Fibroblast of the aortic adventitia (primary cell): ENCODE measurements around the gene TCF23. TPM values are rescaled to one million over a fixed set of nuclear protein-coding genes. Genes with fewer than 3 reads are reported as not detected.
"Not testable (repeated sequence)": the region's sequence is repeated elsewhere in the genome, so short reads cannot be mapped to it uniquely, and the experiment has no call there.

ENCODE experiments used
- DNase-seq: peaks from one replicate; pipeline ENCODE4 v3.0.0-alpha.2; 2010; ENCODE audit warnings: low read depth
- H3K4me3 ChIP-seq: 2 replicates; pipeline ENCODE4 v1.5.1; 2011; ENCODE audit warnings: low read depth, mild to moderate bottlenecking, control low read depth, low read length, moderate library complexity
- CTCF ChIP-seq: IDR thresholded peaks from 2 replicates; pipeline ENCODE4 v1.5.1; 2011; ENCODE audit warnings: mild to moderate bottlenecking, low read length, control low read depth, inconsistent platforms; ENCODE audit not compliant: insufficient read depth
- total RNA-seq: library from RNA; depleted of rRNA; stranded (reverse); fragments of >200 nt; gene quantifications from 2 replicates; pipeline ENCODE4 v1.2.3, GENCODE V29; 2012; ENCODE audit warnings: low replicate concordance

TCF23 gene
- total RNA-seq, 1 donor: not detected

- peak; percentile 79 for TF ChIP-seq CTCF
- DNase-seq: peak; percentile 81
- H3K4me3 ChIP-seq: no peak overlapping the region
Observed at GRCh38 chr2:27191070-27191829, 42.4 kb downstream of the TCF23 start.

GRCh38 chr2:27194538-27195354 is 45.9 kb downstream of the TCF23 start:
- TF ChIP-seq CTCF: no peak
- H3K4me3 ChIP-seq: no peak overlapping the region
- DNase-seq: no peak

GRCh38 chr2:27195799-27196198 is 47.0 kb downstream of the TCF23 start:
- not testable (repeated sequence) for H3K4me3 ChIP-seq, DNase-seq

GRCh38 chr2:27198068-27198467 is 49.3 kb downstream of the TCF23 start:
- H3K4me3 ChIP-seq, DNase-seq: not testable (repeated sequence)

- no peak for TF ChIP-seq CTCF
- H3K4me3 ChIP-seq: no peak overlapping the region
- DNase-seq: no peak
Observed at GRCh38 chr2:27198627-27199026, 49.8 kb downstream of the TCF23 start.

- H3K4me3 ChIP-seq: no peak overlapping the region
- no peak for DNase-seq
- no peak for TF ChIP-seq CTCF
Observed at GRCh38 chr2:27199241-27199640, 50.4 kb downstream of the TCF23 start.

- no peak overlapping the region for H3K4me3 ChIP-seq
- no peak for DNase-seq
- TF ChIP-seq CTCF: no peak
Observed at GRCh38 chr2:27201675-27202074, 52.9 kb downstream of the TCF23 start.
